Posterior vena cava (tissue), 2 donors: ENCODE results near the gene PRELID1. TPM values are rescaled to one million over a fixed set of nuclear protein-coding genes. Genes with fewer than 3 reads are reported as not detected.
"Not testable (repeated sequence)": the region's sequence is repeated elsewhere in the genome, so short reads cannot be mapped to it uniquely, and the experiment has no call there.

ENCODE experiments used
- DNase-seq: peaks from one replicate; pipeline ENCODE4 v3.0.0-alpha.2; 2020; ENCODE audit warnings: low spot score
- intact Hi-C, 2 donors: fragments of 100-400 bp; cut with DNase I; formaldehyde crosslinking; loops; one replicate each; pipeline versions ENCODE4 v1.14.1 to v1.14.2; 2022 to 2023
- total RNA-seq, 2 donors: library from RNA; stranded (reverse); fragmentation: NEBNext Ultra II Directional; extraction: Animal tissue kit (Norgen Biotek cat#: 25700); gene quantifications; one replicate each; pipeline ENCODE4 v1.2.1, GENCODE V29; 2021
- donor health status: DM: yes; HTN: yes; CAD: no.
- donor health status: DM: yes; HTN: yes; CAD: no.

PRELID1 gene
- total RNA-seq, 2 donors from 2014 or later = 81.8 to 91.9 TPM

- intact Hi-C loops = no loop called here
- peak; percentile 62 for DNase-seq
Measured at GRCh38 chr5:177295924-177296323, 7.7 kb upstream of the PRELID1 start.

- intact Hi-C loops = no loop called here
- peak; percentile 75 for DNase-seq
Measured at GRCh38 chr5:177296581-177296980, 7.0 kb upstream of the PRELID1 start.

- intact Hi-C loops = no loop called here
- no peak for DNase-seq
Measured at GRCh38 chr5:177297922-177298321, 5.7 kb upstream of the PRELID1 start.

- intact Hi-C loops = no loop called here
- DNase-seq = no peak
Measured at GRCh38 chr5:177299697-177300096, 3.9 kb upstream of the PRELID1 start.

- peak; percentile 87 for DNase-seq
- intact Hi-C loops = no loop called here
Measured at GRCh38 chr5:177300236-177300880, 3.2 kb upstream of the PRELID1 start.

- intact Hi-C loops = no loop called here
- no peak for DNase-seq
Measured at GRCh38 chr5:177300951-177301350, 2.6 kb upstream of the PRELID1 start.

GRCh38 chr5:177301503-177302165 is 2.0 kb upstream of the PRELID1 start:
- intact Hi-C loops = no loop called here
- DNase-seq = no peak

- intact Hi-C loops = no loop called here
- DNase-seq = no peak
Measured at GRCh38 chr5:177302354-177303110, 1.1 kb upstream of the PRELID1 start.

GRCh38 chr5:177303925-177304391 is 359 bp downstream of the PRELID1 start:
- DNase-seq = no peak
- intact Hi-C loops = no loop called here

GRCh38 chr5:177304392-177305119 is 957 bp downstream of the PRELID1 start:
- DNase-seq = peak; percentile 78

GRCh38 chr5:177306103-177306640 is 2.6 kb downstream of the PRELID1 start:
- intact Hi-C loops, DNase-seq: not testable (repeated sequence)

More at GRCh38 chr5:177304392-177305119, 957 bp downstream of the PRELID1 start:
- intact Hi-C loops = no loop called here

- DNase-seq = no peak
- intact Hi-C loops = no loop called here
Measured at GRCh38 chr5:177306674-177307543, 3.3 kb downstream of the PRELID1 start.

GRCh38 chr5:177307544-177308363 is 4.2 kb downstream of the PRELID1 start:
- intact Hi-C loops = no loop called here
- DNase-seq = peak; percentile 80

- intact Hi-C loops = no loop called here
- DNase-seq = peak; percentile 69
Measured at GRCh38 chr5:177308740-177309139, 5.1 kb downstream of the PRELID1 start.

GRCh38 chr5:177309351-177310191 is 6.0 kb downstream of the PRELID1 start:
- intact Hi-C loops = loop anchor here in 1 of 2 donors (10.0 kb wide), 1 partner anchor 75 kb away; the partner anchor contains the start of gene SLC34A1
- DNase-seq = peak; percentile 87

GRCh38 chr5:177310332-177310731 is 6.7 kb downstream of the PRELID1 start:
- intact Hi-C loops = loop anchor here in 1 of 2 donors (10.0 kb wide), 1 partner anchor 74 kb away; the partner anchor contains the start of gene SLC34A1
- peak; percentile 82 for DNase-seq
